ENCODE data around the gene KCTD11. TPM values are rescaled to one million over a fixed set of nuclear protein-coding genes. Genes with fewer than 3 reads are reported as not detected.

The KCTD11 gene
- total RNA-seq, 1 experiment from 2014 or later: 5.4 TPM

DNA sequence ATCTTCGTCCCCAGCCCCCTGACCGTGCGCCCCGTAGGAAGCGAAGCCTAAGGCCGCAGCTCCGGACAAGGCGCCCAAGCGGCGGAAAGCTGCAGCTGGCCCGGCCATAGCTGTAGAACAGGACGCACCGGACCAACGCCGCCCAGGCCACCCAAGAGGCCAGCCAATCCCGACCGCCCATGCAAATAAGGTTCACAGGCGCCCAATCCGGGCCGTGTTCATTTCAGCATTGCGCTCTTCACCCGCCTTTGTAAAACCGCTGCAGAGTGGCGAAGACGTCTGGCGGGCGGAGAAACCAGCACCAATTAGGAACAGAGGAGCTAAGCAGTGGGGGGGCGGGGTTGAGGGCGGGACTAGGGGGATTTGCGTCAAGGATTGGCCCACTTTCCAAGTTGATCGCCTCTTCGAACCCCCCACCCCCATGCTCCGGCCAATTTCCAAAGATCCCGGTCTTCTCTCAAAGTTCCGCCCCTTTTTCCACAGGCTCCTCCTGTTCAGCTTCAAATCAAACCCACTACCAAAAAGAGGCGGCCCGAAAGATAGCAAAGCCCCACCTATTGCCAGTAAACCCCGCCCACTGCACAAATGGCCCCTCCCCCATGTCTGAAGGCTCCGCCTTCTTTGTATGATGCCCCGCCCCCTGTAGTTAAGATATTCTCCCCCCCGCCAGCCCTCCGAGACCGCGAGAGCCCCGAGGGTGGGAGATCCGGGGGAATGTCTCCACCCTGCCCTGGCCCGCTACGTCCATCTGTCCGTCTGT is 52.2 kb downstream of the KCTD11 start, which contains the start of gene TMEM256:
Gene TMEM256, minus strand, starts transcription at position 121 of the 760 bp plus-strand sequence. Its CDS starts 13 bp downstream, at position 108.
- Histone ChIP-seq H2AFZ (ENCODE audit: low read depth, low read length, poor library complexity, severe bottlenecking) (no peak within 1 kb of the TSS), H3K9ac (ENCODE audit: low read length) (peak within 1 kb of the TSS; percentile 84), H3K4me2 (ENCODE audit: low read length) (peak within 1 kb of the TSS; percentile 81), H3K4me3 (replicated peaks in 1 of 2; ENCODE audit: low read depth in 1 of 2, low read length in 2 of 2) (peak within 1 kb of the TSS; percentile 61 to 83), H3K27me3 (ENCODE audit: insufficient read depth, low read length) (no peaks in the 10 kb centered on the region), H3K79me2 (ENCODE audit: insufficient read depth, low read length) (peaks cover 8% of the 10 kb centered on the region), H4K20me1 (ENCODE audit: insufficient read depth) (no peaks in the 10 kb centered on the region), H3K4me1 (ENCODE audit: control insufficient read depth in 1 of 2, insufficient read depth in 2 of 2, low read length in 2 of 2) (peaks cover 33 to 48% of the 10 kb centered on the region in 2 experiments), H3K9me2 (ENCODE audit: insufficient read depth) (no peaks in the 10 kb centered on the region), H3K36me3 (ENCODE audit: control insufficient read depth in 1 of 2, insufficient read depth in 2 of 2, low read length in 2 of 2) (no peaks in the 10 kb centered on the region; a peak in 1 of 4 replicates), H3K27ac (ENCODE audit: low read depth, low read length) (peak within 1 kb of the TSS; percentile 70), H3K9me3 (ENCODE audit: control insufficient read depth in 1 of 2, insufficient read depth in 1 of 2, low read depth in 1 of 2, low read length in 2 of 2) (no peaks in the 10 kb centered on the region)
- TF ChIP-seq YY1 (IDR thresholded peaks at IDR 0.05; ENCODE audit: extremely low read depth, insufficient replicate concordance, low read depth, low read length) (peak; percentile 86), SIN3A (IDR thresholded peaks at IDR 0.05; ENCODE audit: low read depth) (0 out of 2 replicates have a peak, but pooled peaks have one; percentile 47), ZFX (IDR thresholded peaks at IDR 0.05) (no peak), SP1 (IDR thresholded peaks at IDR 0.05; ENCODE audit: low read depth) (peak; percentile 93), POLR2AphosphoS5 (IDR thresholded peaks at IDR 0.05; ENCODE audit: low read depth, low read length) (peak; percentile 94), POLR2A (IDR thresholded peaks at IDR 0.05; ENCODE audit: borderline replicate concordance, extremely low read depth, insufficient read depth, insufficient read length) (peak; percentile 87)
- TF ChIP-seq, protein P1, sequence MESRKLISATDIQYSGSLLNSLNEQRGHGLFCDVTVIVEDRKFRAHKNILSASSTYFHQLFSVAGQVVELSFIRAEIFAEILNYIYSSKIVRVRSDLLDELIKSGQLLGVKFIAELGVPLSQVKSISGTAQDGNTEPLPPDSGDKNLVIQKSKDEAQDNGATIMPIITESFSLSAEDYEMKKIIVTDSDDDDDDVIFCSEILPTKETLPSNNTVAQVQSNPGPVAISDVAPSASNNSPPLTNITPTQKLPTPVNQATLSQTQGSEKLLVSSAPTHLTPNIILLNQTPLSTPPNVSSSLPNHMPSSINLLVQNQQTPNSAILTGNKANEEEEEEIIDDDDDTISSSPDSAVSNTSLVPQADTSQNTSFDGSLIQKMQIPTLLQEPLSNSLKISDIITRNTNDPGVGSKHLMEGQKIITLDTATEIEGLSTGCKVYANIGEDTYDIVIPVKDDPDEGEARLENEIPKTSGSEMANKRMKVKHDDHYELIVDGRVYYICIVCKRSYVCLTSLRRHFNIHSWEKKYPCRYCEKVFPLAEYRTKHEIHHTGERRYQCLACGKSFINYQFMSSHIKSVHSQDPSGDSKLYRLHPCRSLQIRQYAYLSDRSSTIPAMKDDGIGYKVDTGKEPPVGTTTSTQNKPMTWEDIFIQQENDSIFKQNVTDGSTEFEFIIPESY (IDR thresholded peaks at IDR 0.05; ENCODE audit: extremely low read depth, insufficient replicate concordance, low read length): no peak
- POLR2A ChIA-PET: interaction anchor here (0.6 to 2.3 kb wide), 32 partner anchors 9 to 453 kb away, joined by 3 to 33 read pairs (median 4); partner anchors contain the start of genes ACAP1, MPDU1, NAA38 and NEURL4
- peak; percentile 88 for ATAC-seq
- peak; percentile 98 for DNase-seq (ENCODE audit: low read depth, low spot score)
- RAD21 ChIA-PET (ENCODE audit: low non-redundant PET in 1 of 2, low total read pairs in 2 of 2, uncharacterized antibody in 2 of 2, unreplicated experiment in 2 of 2): interaction anchor here (0.5 to 1.3 kb wide), 4 partner anchors 10 to 123 kb away, joined by 3 read pairs; partner anchors contain the start of genes NEURL4 (in 1 of the 2), PLSCR3 (in 1 of the 2) and SLC2A4 (in 1 of the 2)
- intact Hi-C loops (cut with micrococcal nuclease): loop anchor here (1.0 kb wide), 1 partner anchor 31 kb away; the partner anchor contains the start of gene TMEM102
- CTCF ChIA-PET: interaction anchor here (0.6 to 1.4 kb wide), 9 partner anchors 10 to 438 kb away, joined by 3 to 20 read pairs (median 4); partner anchors contain the start of genes PLSCR3, TMEM102, TMEM95 and TNK1
- no TSS peak for BruUV-seq (replicated peaks)

Other genes with a start within 250 kb of the KCTD11 start
- gene ASGR2, start 237.3 kb upstream of the KCTD11 start, total RNA-seq (2021; ENCODE audit: unreplicated experiment): 0.32 TPM
- gene ASGR1, start 172.8 kb upstream of the KCTD11 start, total RNA-seq (2021; ENCODE audit: unreplicated experiment): 1.2 TPM
- 15.0 TPM for gene DLG4, start 132.3 kb upstream of the KCTD11 start, total RNA-seq (2021; ENCODE audit: unreplicated experiment)
- gene ACADVL, start 132.2 kb upstream of the KCTD11 start, total RNA-seq (2021; ENCODE audit: unreplicated experiment): 554 TPM
- 69.7 TPM for gene DVL2, start 117.6 kb upstream of the KCTD11 start, total RNA-seq (2021; ENCODE audit: unreplicated experiment)
- gene PHF23, start 112.7 kb upstream of the KCTD11 start, total RNA-seq (2021; ENCODE audit: unreplicated experiment): 48.5 TPM
- gene GABARAP, start 109.7 kb upstream of the KCTD11 start, total RNA-seq (2021; ENCODE audit: unreplicated experiment): 287 TPM
- gene CTDNEP1, start 100.4 kb upstream of the KCTD11 start, total RNA-seq (2021; ENCODE audit: unreplicated experiment): 143 TPM
- 81.7 TPM for gene ELP5, start 99.9 kb upstream of the KCTD11 start, total RNA-seq (2021; ENCODE audit: unreplicated experiment)
- 286 TPM for gene CLDN7, start 89.7 kb upstream of the KCTD11 start, total RNA-seq (2021; ENCODE audit: unreplicated experiment)
- gene SLC2A4, start 70.4 kb upstream of the KCTD11 start, total RNA-seq (2021; ENCODE audit: unreplicated experiment): 2.5 TPM
- gene YBX2, start 57.5 kb upstream of the KCTD11 start, total RNA-seq (2021; ENCODE audit: unreplicated experiment): 2.3 TPM
- gene EIF5A, start 44.5 kb upstream of the KCTD11 start, total RNA-seq (2021; ENCODE audit: unreplicated experiment): 1,139 TPM
- gene GPS2, start 36.8 kb upstream of the KCTD11 start, total RNA-seq (2021; ENCODE audit: unreplicated experiment): 61.3 TPM
- 56.9 TPM for gene NEURL4, start 22.8 kb upstream of the KCTD11 start, total RNA-seq (2021; ENCODE audit: unreplicated experiment)
- 8.8 TPM for gene ACAP1, start 15.6 kb upstream of the KCTD11 start, total RNA-seq (2021; ENCODE audit: unreplicated experiment)
- not detected for gene TMEM95, start 3.0 kb downstream of the KCTD11 start, total RNA-seq (2021; ENCODE audit: unreplicated experiment)
- 16.8 TPM for gene TNK1, start 28.9 kb downstream of the KCTD11 start, total RNA-seq (2021; ENCODE audit: unreplicated experiment)
- gene PLSCR3, start 42.4 kb downstream of the KCTD11 start, total RNA-seq (2021; ENCODE audit: unreplicated experiment): 43.8 TPM
- 110 TPM for gene TMEM256, start 51.9 kb downstream of the KCTD11 start, total RNA-seq (2021; ENCODE audit: unreplicated experiment)
- gene NLGN2, start 55.7 kb downstream of the KCTD11 start, total RNA-seq (2021; ENCODE audit: unreplicated experiment): 60.5 TPM
- 0.32 TPM for gene SPEM1, start 68.2 kb downstream of the KCTD11 start, total RNA-seq (2021; ENCODE audit: unreplicated experiment)
- not detected for gene SPEM2, start 73.5 kb downstream of the KCTD11 start, total RNA-seq (2021; ENCODE audit: unreplicated experiment)
- not detected for gene SPEM3, start 76.7 kb downstream of the KCTD11 start, total RNA-seq (2021; ENCODE audit: unreplicated experiment)
- 16.4 TPM for gene TMEM102, start 83.3 kb downstream of the KCTD11 start, total RNA-seq (2021; ENCODE audit: unreplicated experiment)
- 6.1 TPM for gene FGF11, start 87.3 kb downstream of the KCTD11 start, total RNA-seq (2021; ENCODE audit: unreplicated experiment)
- 10.4 TPM for gene CHRNB1, start 92.9 kb downstream of the KCTD11 start, total RNA-seq (2021; ENCODE audit: unreplicated experiment)
- 17.1 TPM for gene ZBTB4, start 127.5 kb downstream of the KCTD11 start, total RNA-seq (2021; ENCODE audit: unreplicated experiment)
- not detected for gene SLC35G6, start 129.3 kb downstream of the KCTD11 start, total RNA-seq (2021; ENCODE audit: unreplicated experiment)
- 205 TPM for gene POLR2A, start 132.2 kb downstream of the KCTD11 start, total RNA-seq (2021; ENCODE audit: unreplicated experiment)
- 12.3 TPM for gene TNFSF12, start 196.9 kb downstream of the KCTD11 start, total RNA-seq (2021; ENCODE audit: unreplicated experiment)
- gene TNFSF13, start 206.6 kb downstream of the KCTD11 start, total RNA-seq (2021; ENCODE audit: unreplicated experiment): 0.71 TPM
- gene SENP3, start 209.8 kb downstream of the KCTD11 start, total RNA-seq (2021; ENCODE audit: unreplicated experiment): 73.8 TPM
- 7.0 TPM for gene CD68, start 227.5 kb downstream of the KCTD11 start, total RNA-seq (2021; ENCODE audit: unreplicated experiment)
- 50.9 TPM for gene MPDU1, start 231.7 kb downstream of the KCTD11 start, total RNA-seq (2021; ENCODE audit: unreplicated experiment)
- 0.69 TPM for gene SOX15, start 237.9 kb downstream of the KCTD11 start, total RNA-seq (2021; ENCODE audit: unreplicated experiment)